HL-60 (cell line): ENCODE measurements around the gene NUP205.

ENCODE experiments used
- CTCF ChIP-seq: IDR thresholded peaks from one replicate; pipeline ENCODE4 v1.5.1; 2011; ENCODE audit warnings: low read length, control low read depth, inconsistent platforms; ENCODE audit not compliant: insufficient read depth
- POLR2AphosphoS5 ChIP-seq: IDR thresholded peaks from 2 replicates; pipeline ENCODE4 v1.6.1; 2012; ENCODE audit warnings: low read depth

- TF ChIP-seq CTCF (no peak), POLR2AphosphoS5 (no peak)
These were observed 19.3 kb upstream of the NUP205 start for GRCh38 chr7:135538376-135538775.
